Endothelial cell of umbilical vein (primary cell): ENCODE measurements around the gene NUDT16L1. TPM values are rescaled to one million over a fixed set of nuclear protein-coding genes. Genes with fewer than 3 reads are reported as not detected.

Experiments used
- BruUV-seq: library from RNA; stranded (reverse); fragments of 400-500 nt; replicated peaks from 2 replicates; lab custom pipeline; 2021; lab: Mats Ljungman, UMichigan
- CTCF ChIA-PET: fragments of 300-600, 350-600 bp; sonication (Branson Sonifier 250); formaldehyde crosslinking; loops from one replicate; lab custom pipeline; 2021; ENCODE audit warnings: antibody characterized with exemption, inconsistent platforms; lab: Charles Lee
- POLR2A ChIA-PET: fragments of 300-600, 350-600 bp; sonication (Branson Sonifier 250); formaldehyde crosslinking; loops from one replicate; lab custom pipeline; 2021; ENCODE audit warnings: antibody characterized with exemption, inconsistent platforms; lab: Charles Lee
- DNase-seq: peaks from one replicate; pipeline ENCODE4 v3.0.0-alpha.2; 2011; ENCODE audit warnings: low read depth, low spot score
- FAIRE-seq: peaks from 2 replicates; lab custom pipeline; 2011; peaks lifted over from hg19 to GRCh38; lab: Jason Lieb, UNC
- H2AFZ ChIP-seq: 2 replicates; pipeline ENCODE4 v1.6.0; 2012; ENCODE audit warnings: low read depth, low read length, control low read depth, inconsistent platforms
- H3K27ac ChIP-seq: 2 replicates; pipeline ENCODE4 v1.5.1; 2011; ENCODE audit warnings: low read depth, mild to moderate bottlenecking, control low read depth, low read length, moderate library complexity; ENCODE audit not compliant: insufficient read depth
- H3K27me3 ChIP-seq, 2 experiments: 2 replicates each; pipeline versions ENCODE4 v1.6.0 to v1.6.1; 2011; ENCODE audit warnings: low read length in 2 of 2, mixed read lengths in 1 of 2; ENCODE audit not compliant: control insufficient read depth in 2 of 2, insufficient read depth in 2 of 2
- H3K36me3 ChIP-seq, 2 experiments: 2 replicates in 1 of 2; 3 replicates in 1 of 2; pipeline ENCODE4 v1.5.1; 2011; ENCODE audit warnings: low read length in 2 of 2, mild to moderate bottlenecking in 1 of 2, moderate library complexity in 1 of 2; ENCODE audit not compliant: control insufficient read depth in 2 of 2, insufficient read depth in 2 of 2; ENCODE audit errors: extremely low read depth in 1 of 2
- H3K4me1 ChIP-seq: 3 replicates; pipeline ENCODE4 v1.5.1; 2011; ENCODE audit warnings: mild to moderate bottlenecking, low read length; ENCODE audit not compliant: control insufficient read depth, insufficient read depth; ENCODE audit errors: extremely low read depth
- H3K4me2 ChIP-seq: 2 replicates; pipeline ENCODE4 v1.6.1; 2011; ENCODE audit warnings: low read length, control low read depth, mixed read lengths; ENCODE audit not compliant: insufficient read depth
- H3K4me3 ChIP-seq, 3 experiments: fragments of 200-600 bp in 1 of 3; sonication (generic), shearing (Covaris generic) in 1 of 3; replicated peaks in 1 of 3; 2 replicates each; pipeline ENCODE4 v1.5.1; 2011 to 2016; ENCODE audit warnings: control low read depth in 3 of 3, low read length in 3 of 3, mild to moderate bottlenecking in 2 of 3, inconsistent platforms in 1 of 3, low read depth in 1 of 3, moderate library complexity in 1 of 3; ENCODE audit not compliant: insufficient read depth in 1 of 3
- H3K79me2 ChIP-seq: 2 replicates; pipeline ENCODE4 v1.6.0; 2012; ENCODE audit warnings: low read length, inconsistent platforms; ENCODE audit not compliant: control insufficient read depth, insufficient read depth
- H3K9ac ChIP-seq: replicated peaks from 2 replicates; pipeline ENCODE3; 2011; ENCODE audit warnings: low read length, control low read depth; ENCODE audit not compliant: insufficient read depth; ENCODE audit errors: extremely low read depth
- H3K9me1 ChIP-seq: replicated peaks from 3 replicates; pipeline ENCODE4 v1.6.0; 2011; ENCODE audit warnings: mild to moderate bottlenecking, low read length; ENCODE audit not compliant: control insufficient read depth, insufficient read depth; ENCODE audit errors: extremely low read depth
- H3K9me3 ChIP-seq: replicated peaks from 2 replicates; pipeline ENCODE4 v1.5.1; 2012; ENCODE audit warnings: low read length, inconsistent platforms; ENCODE audit not compliant: control insufficient read depth, insufficient read depth
- H4K20me1 ChIP-seq: replicated peaks from 2 replicates; pipeline ENCODE3; 2011; ENCODE audit warnings: mild to moderate bottlenecking, low read length; ENCODE audit not compliant: control insufficient read depth, insufficient read depth; ENCODE audit errors: extremely low read depth
- EZH2 ChIP-seq: IDR thresholded peaks from 2 replicates; pipeline ENCODE4 v1.6.1; 2012; ENCODE audit warnings: borderline replicate concordance, low read depth, mild to moderate bottlenecking, moderate library complexity, low read length, inconsistent platforms; ENCODE audit not compliant: severe bottlenecking
- FOS ChIP-seq: IDR thresholded peaks from 2 replicates; pipeline ENCODE4 v1.6.1; 2011; ENCODE audit warnings: mild to moderate bottlenecking, low read length, moderate library complexity, borderline replicate concordance; ENCODE audit not compliant: insufficient read depth
- GATA2 ChIP-seq: IDR thresholded peaks from 2 replicates; pipeline ENCODE4 v1.7.0; 2011; ENCODE audit warnings: low read depth, mild to moderate bottlenecking, moderate library complexity, mixed read lengths, low read length; ENCODE audit not compliant: insufficient read length, insufficient read depth
- JUN ChIP-seq: IDR thresholded peaks from 2 replicates; pipeline ENCODE4 v1.6.1; 2011; ENCODE audit warnings: borderline replicate concordance, low read depth; ENCODE audit not compliant: insufficient read length, insufficient read depth
- MYC ChIP-seq: IDR thresholded peaks from one replicate; pipeline ENCODE4 v1.6.1; 2011; ENCODE audit warnings: mild to moderate bottlenecking, low read depth, low read length
- POLR2A ChIP-seq: IDR thresholded peaks from 2 replicates; pipeline ENCODE4 v1.6.1; 2012; ENCODE audit warnings: low read depth, mild to moderate bottlenecking, control low read depth, low read length
- POLR2AphosphoS5 ChIP-seq: IDR thresholded peaks from 2 replicates; pipeline ENCODE4 v1.6.1; 2012; ENCODE audit warnings: low read depth, mild to moderate bottlenecking, control low read depth, low read length, moderate library complexity; ENCODE audit not compliant: insufficient read depth
- dilution Hi-C: fragments of 300-500 bp; cut with MboI; formaldehyde crosslinking; loops from one replicate; pipeline ENCODE4 v1.15.0; 2019; ENCODE audit warnings: low sequenced_read_pairs; ENCODE audit not compliant: extremely low pct_ligation_motif_present
- intact Hi-C: fragments of 100-400 bp; cut with micrococcal nuclease; formaldehyde crosslinking; loops from one replicate; pipeline ENCODE4 v1.10.0; 2022
- polyA plus RNA-seq, 4 experiments: library from polyadenylated mRNA; depleted of rRNA in 3 of 4; stranded (reverse) in 3 of 4; unstranded in 1 of 4; fragments of >200 nt; gene quantifications; 2 replicates each; pipeline versions ENCODE4 v1.2.1 to v1.2.3, GENCODE V29; 2011 to 2012; ENCODE audit warnings: missing spikeins in 1 of 4
- total RNA-seq: library from RNA; stranded (reverse); gene quantifications from 2 replicates; pipeline ENCODE4 v1.2.3, GENCODE V29; 2021
- TF ChIP-seq, protein P1 (sequence below): IDR thresholded peaks from 2 replicates; pipeline ENCODE4 v1.6.1; 2011; ENCODE audit not compliant: insufficient read depth, insufficient read length
- TF ChIP-seq, protein P2 (sequence below), 2 donors: IDR thresholded peaks; 1 replicate in 1 of 2; 2 replicates in 1 of 2; pipeline ENCODE4 v1.5.1; 2011; ENCODE audit warnings: low read length in 2 of 2, mild to moderate bottlenecking in 2 of 2, moderate library complexity in 2 of 2, control low read depth in 1 of 2, inconsistent platforms in 1 of 2, low read depth in 1 of 2; ENCODE audit not compliant: insufficient read depth in 1 of 2; ENCODE audit errors: extremely low read depth in 1 of 2

The NUDT16L1 gene
- total and polyA plus RNA-seq, 2 donors (not counting 3 experiments of a cell fraction or from before 2014, with no cell fraction given) = 24.7 to 53.1 TPM

DNA sequence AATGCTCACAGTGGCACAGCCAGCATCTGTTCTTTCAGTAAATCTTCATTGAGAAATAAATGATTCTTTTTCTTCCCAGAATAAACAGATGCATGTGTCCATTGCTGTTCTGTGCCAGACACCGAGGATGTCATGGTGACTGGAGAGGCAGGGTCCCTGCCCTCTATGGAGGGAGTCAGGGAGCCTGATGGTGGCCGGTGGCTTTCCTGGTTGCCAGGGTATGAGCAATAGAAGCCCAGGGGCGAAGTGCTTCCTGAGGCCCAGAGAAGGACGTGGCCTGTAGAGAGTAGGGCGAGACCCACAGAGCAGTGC is 29.9 kb upstream of the NUDT16L1 start:
- BruUV-seq = no TSS peak
- intact Hi-C loops (no loop called here), dilution Hi-C loops (no loop called here)
- CTCF ChIA-PET = interaction anchor here (1.0 kb wide), 1 partner anchor 13 kb away, joined by 3 read pairs; no protein-coding TSS in a partner anchor
- no peak overlapping the region for H3K4me2 ChIP-seq
- no peak overlapping the region for H3K4me3 ChIP-seq
- DNase-seq (no peak), FAIRE-seq (no peak)
- no peak overlapping the region for H3K9ac ChIP-seq
- H3K4me1 ChIP-seq = no peaks in the 10 kb centered on the region
- no peaks in the 10 kb centered on the region for H3K79me2 ChIP-seq
- TF ChIP-seq EZH2 (no peak), JUN (no peak), MYC (no peak), POLR2A (no peak), GATA2 (no peak), FOS (no peak), POLR2AphosphoS5 (no peak)
- TF ChIP-seq, protein P1, sequence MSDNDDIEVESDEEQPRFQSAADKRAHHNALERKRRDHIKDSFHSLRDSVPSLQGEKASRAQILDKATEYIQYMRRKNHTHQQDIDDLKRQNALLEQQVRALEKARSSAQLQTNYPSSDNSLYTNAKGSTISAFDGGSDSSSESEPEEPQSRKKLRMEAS = no peak
- TF ChIP-seq, protein P2, sequence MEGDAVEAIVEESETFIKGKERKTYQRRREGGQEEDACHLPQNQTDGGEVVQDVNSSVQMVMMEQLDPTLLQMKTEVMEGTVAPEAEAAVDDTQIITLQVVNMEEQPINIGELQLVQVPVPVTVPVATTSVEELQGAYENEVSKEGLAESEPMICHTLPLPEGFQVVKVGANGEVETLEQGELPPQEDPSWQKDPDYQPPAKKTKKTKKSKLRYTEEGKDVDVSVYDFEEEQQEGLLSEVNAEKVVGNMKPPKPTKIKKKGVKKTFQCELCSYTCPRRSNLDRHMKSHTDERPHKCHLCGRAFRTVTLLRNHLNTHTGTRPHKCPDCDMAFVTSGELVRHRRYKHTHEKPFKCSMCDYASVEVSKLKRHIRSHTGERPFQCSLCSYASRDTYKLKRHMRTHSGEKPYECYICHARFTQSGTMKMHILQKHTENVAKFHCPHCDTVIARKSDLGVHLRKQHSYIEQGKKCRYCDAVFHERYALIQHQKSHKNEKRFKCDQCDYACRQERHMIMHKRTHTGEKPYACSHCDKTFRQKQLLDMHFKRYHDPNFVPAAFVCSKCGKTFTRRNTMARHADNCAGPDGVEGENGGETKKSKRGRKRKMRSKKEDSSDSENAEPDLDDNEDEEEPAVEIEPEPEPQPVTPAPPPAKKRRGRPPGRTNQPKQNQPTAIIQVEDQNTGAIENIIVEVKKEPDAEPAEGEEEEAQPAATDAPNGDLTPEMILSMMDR (IDR thresholded peaks at IDR 0.05; ENCODE audit: extremely low read depth in 1 of 2, insufficient read depth in 1 of 2, low read depth in 1 of 2, low read length in 2 of 2) = no peak
- no peak overlapping the region for H2AFZ ChIP-seq
- H3K9me3 ChIP-seq = no peaks in the 10 kb centered on the region
- peaks cover 0 to 33% of the 10 kb centered on the region in 2 experiments for H3K36me3 ChIP-seq
- H3K27me3 ChIP-seq = no peaks in the 10 kb centered on the region
- POLR2A ChIA-PET = no interaction called here
- H3K27ac ChIP-seq = no peak overlapping the region
- H4K20me1 ChIP-seq = no peaks in the 10 kb centered on the region
- no peaks in the 10 kb centered on the region for H3K9me1 ChIP-seq
